ENCODE results near the gene CENPP.

The CENPP gene

GRCh38 chr9:92313624-92314012 is 12.1 kb upstream of the CENPP start:
- no peak for DNase-seq (ENCODE audit: low read depth in 2 of 2)

DNA sequence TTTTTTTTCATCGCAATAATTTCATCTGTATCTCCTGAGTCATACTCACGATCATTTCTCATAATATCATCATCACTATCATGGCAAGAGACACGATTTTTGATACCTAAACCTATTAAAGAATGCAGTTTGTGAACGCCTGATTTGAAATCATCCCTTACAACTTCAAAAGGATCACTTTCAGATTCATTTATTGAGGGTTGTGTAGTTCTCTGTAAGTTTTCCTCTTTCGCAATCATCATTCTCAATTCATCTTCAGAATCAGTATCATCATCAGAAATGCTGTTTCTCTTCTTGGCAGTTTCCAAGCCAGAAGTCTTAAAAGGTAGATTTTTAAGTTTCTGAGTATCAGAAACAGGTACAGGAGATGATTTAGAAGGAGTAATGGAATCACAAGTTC is 10.3 kb upstream of the CENPP start:
- DNase-seq (ENCODE audit: low read depth in 2 of 2): no peak

- no peak for DNase-seq (ENCODE audit: low read depth in 2 of 2)
Observed at GRCh38 chr9:92324431-92324830, 1.3 kb upstream of the CENPP start.

GRCh38 chr9:92324889-92325268 is 874 bp upstream of the CENPP start:
- no peak for DNase-seq (ENCODE audit: low read depth in 2 of 2)

- no peak for DNase-seq (ENCODE audit: low read depth in 2 of 2)
Observed at GRCh38 chr9:92325991-92326500, 293 bp downstream of the CENPP start.

- DNase-seq (ENCODE audit: low read depth in 2 of 2): no peak
Observed at GRCh38 chr9:92327283-92327850, 1.6 kb downstream of the CENPP start.

GRCh38 chr9:92328225-92328624 is 2.5 kb downstream of the CENPP start:
- no peak for DNase-seq (ENCODE audit: low read depth in 2 of 2)

DNA sequence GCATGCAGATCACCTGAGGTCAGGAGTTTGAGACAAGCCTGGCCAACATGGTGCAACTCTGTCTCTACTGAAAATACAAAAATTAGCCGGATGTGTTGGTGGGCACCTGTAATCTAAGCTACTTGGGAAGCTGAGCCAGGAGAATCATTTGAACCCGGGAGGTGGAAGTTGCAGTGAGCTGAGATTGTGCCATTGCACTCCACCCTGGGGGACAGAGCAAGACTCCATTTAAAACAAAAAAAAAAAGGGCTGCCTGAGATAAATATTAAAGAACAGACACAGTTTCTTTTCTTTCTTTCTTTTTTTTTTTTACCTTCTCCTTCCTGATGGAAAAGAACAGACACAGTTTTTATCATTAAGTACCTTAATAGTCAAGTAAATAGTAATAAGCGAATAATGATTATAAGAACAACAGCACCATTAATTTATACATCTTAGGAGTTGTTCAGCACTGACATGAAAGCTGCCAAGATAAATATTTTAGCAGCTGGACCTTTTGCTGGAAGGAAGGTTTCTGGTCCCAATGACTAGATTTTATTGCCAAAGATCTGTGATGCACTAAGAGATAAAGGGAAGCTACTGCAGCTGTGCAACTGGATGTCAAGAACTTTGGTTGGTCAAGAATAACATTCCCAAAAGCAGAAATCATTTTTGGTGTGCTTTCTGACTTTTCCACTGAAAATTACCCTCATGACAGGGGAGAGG is 7.0 kb downstream of the CENPP start:
- DNase-seq (ENCODE audit: low read depth in 2 of 2): no peak

- DNase-seq (ENCODE audit: low read depth in 2 of 2): no peak
Observed at GRCh38 chr9:92333282-92333634, 7.5 kb downstream of the CENPP start.

DNA sequence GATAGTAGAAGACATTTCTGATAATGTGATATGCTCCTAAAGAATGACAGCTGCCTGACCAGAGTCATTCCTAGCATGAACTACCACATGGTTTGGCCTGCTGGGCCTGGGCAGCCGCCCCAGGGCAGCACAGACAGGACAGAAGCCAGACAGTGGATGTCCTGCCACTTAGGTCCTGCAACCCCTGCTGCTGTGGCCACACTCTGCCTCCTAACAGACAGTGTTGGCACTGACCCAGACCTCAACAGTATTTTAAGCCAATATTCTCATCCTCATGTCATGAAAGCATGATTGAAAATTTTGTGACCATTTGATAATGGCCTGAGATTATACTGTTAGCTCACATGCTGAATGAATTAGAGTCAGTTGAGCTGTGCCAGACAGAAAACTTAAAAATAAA is 15.8 kb downstream of the CENPP start:
- DNase-seq (ENCODE audit: low read depth in 2 of 2): no peak

DNA sequence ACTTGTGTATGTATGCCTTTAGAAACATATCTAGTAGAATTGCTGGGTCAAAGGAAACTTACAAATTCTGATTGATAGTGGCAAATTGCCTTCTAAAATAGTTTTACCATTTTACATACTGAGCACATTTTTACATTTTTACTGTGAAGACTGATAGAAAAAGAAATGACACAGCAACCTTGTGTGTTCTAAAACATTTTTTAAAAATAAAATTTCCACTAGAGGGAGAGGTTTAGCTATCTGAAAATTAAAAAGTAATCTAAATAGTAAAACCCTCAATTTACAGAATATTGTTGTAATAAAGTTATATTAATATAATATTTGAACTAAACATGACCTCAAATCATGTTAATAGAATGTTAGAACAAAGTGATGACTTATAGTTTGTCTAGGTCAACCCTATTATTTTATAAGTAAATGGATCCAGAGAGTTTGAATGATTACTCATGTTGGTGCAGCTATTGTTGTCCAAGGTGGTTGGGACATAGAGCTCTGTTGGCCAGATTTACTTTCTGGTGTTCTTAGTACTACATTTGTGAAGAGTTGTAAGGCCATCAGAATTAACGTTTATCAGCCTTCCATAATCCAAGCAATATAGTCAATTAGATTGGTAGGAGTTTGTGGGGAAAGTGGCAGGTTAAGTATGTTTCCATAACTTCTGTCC is 17.2 kb downstream of the CENPP start:
- no peak for DNase-seq (ENCODE audit: low read depth in 2 of 2)

DNA sequence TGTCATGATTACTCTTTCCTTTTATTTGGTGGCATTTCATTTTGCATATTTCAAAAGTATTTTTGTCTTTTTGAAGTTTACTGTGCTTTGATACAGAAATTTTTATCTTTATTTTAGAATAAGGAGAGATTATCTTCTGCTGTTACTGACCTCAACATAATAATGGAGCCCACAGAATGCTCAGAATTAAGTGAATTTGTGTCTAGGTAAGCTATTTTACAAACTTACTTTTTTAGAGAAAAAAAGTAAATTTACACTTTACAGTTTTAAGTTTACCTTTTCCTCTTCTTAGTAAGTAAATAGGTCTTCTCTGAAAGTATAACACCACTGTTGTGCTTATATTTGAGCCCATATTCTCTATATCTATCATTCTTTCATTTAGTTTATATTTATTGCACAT is 19.8 kb downstream of the CENPP start:
- no peak for DNase-seq (ENCODE audit: low read depth in 2 of 2)

DNA sequence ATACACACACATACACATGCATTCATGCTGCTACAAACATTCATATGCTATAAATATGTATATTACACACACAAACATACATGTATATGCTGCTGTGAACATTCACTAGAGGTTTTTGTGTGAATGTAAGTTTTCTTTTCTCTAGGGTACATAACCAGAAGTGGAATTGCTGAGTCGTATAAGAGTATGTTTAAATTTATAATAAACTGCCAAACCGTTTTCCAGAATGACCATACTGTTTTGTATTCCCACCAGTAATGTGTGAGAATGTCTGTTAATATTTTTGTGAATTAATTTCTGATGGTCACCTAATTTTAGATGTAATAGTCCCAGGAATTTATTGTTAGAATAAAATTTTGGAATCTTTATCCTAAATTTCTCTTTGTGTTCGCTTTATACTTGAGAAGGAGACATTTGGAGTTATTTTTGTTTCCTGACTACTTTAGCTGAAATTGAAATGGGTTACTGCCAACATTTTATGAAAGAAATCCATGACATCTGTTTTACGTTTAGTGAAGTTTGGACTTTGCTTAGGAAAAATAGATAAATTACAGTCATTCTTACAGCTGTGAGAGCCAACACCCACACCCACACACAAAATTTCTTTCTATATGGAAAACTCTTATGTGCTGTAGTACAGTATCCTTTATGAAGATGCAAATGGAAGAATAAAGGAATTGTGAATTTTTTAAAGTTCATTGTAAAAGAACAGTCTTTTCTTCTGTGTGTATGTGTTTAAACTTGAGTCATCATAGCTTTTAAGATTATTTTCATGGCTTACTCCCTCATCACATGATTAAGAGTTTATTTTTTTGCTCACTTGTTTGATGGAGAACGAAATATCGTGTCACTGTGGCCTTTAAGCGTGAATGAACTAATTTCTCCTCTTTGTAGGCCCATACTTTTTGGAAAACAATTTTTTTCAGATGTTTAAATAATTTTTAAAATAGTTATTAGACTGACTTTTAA is 24.3 kb downstream of the CENPP start:
- DNase-seq (ENCODE audit: low read depth in 2 of 2): no peak

DNA sequence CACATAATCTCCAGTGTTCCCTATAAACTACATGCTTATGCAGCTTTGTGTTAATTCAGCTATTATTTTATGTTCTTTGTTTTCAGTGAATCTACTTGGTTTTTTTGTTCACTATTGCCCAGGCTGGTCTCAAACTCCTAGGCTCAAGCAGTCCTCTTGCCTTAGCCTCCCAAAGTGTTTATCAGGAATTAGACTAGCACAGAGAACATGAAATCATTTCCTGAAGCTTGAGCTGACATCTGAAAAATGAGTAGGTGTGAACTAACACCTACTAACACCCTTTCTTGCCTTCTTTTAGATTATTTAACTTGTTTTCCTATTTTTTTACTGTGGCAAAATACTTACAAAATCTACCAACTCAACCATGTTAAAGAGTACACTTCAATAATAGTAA is 25.0 kb downstream of the CENPP start:
- DNase-seq (ENCODE audit: low read depth in 2 of 2): no peak

GRCh38 chr9:92353051-92353450 is 27.3 kb downstream of the CENPP start:
- no peak for DNase-seq (ENCODE audit: low read depth in 2 of 2)

DNA sequence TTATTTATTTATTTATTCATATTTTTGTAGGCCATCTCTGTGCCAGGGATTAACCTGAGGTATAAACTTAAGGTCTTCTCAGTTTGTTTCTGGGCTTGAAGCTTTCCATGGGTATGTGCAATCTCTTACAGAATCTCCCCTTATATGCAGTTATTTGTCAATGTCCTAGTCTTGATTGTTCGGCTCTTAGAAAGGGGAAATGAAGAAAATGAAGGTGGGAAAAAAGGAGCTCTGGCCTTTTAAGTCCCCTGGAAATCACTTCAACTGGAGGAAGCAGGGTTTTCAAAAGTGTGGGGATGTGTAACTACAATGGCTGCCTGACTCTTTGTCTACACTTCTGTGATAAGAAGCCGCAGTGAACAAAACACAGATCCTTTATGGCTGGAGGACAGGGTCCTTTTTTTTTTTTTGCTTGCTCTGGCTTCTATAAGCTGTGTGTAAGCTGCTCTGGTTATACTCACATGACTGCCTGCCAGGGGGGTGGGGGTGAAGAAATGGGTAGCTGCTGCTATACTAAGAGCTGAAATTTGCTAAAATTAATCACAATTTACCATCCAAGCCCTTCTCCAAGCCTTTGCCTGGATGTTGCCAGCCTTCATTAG is 33.7 kb downstream of the CENPP start:
- no peak for DNase-seq (ENCODE audit: low read depth in 2 of 2)

- DNase-seq (ENCODE audit: low read depth in 2 of 2): no peak
Observed at GRCh38 chr9:92360083-92360482, 34.3 kb downstream of the CENPP start.

GRCh38 chr9:92369075-92369474 is 43.3 kb downstream of the CENPP start:
- DNase-seq (ENCODE audit: low read depth in 2 of 2): no peak

- DNase-seq (ENCODE audit: low read depth in 2 of 2): no peak
Observed at GRCh38 chr9:92373167-92373566, 47.4 kb downstream of the CENPP start.

DNA sequence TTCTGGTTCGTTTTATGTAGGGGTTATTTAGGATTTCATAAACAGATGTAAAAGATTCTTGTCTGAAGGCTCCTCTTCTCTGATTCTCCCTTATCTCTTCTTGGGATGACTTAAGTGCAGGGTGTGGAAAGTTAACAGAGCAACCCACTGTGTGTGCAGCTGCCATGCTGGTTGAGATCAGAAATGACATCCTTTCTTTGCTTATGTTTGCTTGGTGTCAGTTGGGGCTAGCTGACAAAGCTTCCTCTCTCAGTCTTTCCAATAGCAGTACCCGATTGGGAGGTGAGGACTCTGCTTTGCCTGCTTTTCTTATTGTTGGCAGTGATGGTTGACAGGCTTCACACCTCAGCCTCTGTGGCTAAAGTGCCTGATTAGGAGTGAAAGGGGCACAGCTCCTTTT is 52.1 kb downstream of the CENPP start:
- no peak for DNase-seq (ENCODE audit: low read depth in 2 of 2)

DNA sequence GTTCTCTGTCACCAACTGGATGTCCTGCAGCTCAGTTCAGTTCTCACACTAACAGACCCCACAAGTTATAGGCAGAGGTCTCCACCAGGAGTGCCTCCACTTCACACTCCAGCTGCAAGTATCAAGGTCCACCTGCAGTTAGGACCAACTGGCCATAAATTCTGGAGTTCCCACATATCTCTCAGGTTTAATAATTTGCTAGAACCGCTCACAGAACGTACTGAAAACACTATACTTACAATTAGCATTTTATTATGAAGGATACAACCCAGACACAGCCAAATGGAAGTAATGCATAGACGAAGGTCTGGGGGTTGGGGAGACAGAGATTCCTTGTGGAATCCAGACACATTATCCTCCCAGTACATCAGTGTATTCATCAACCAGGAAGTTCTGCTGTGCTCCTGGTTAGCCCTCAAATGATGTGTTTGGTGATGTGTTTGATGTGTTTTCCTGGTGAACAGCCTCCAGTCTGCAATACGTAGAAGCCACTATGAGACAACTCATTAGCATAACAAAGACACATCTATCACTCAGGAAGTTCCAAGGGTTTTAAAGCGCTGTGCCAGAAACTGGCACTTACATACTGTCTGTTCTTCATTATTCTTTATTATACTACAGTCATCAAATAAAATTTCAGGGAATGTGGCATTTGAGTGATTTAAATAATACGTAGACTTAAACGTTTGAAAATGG is 53.3 kb downstream of the CENPP start:
- DNase-seq (ENCODE audit: low read depth in 2 of 2): no peak
